Adrenal gland (tissue), 5 donors: Measurements from ENCODE around the gene SP100.

Experiments
- CTCF ChIP-seq, 6 experiments: fragments of 450-650 bp in 4 of 6; fragments of 200-600 bp in 2 of 6; sonication (generic) in 1 of 6; IDR thresholded peaks; 1 replicate in 5 of 6; 2 replicates in 1 of 6; pipeline versions ENCODE4 v1.5.1 to v1.8.0; 2016 to 2021; ENCODE audit warnings: antibody characterized with exemption in 6 of 6, mild to moderate bottlenecking in 2 of 6, moderate library complexity in 1 of 6
- POLR2A ChIP-seq, 2 donors: fragments of 450-650 bp; IDR thresholded peaks; one replicate each; pipeline ENCODE4 v1.6.1; 2017; ENCODE audit warnings: antibody characterized with exemption in 2 of 2, mild to moderate bottlenecking in 2 of 2, moderate library complexity in 1 of 2
- donor health status: DM: no; HTN: no; CAD: no.

- TF ChIP-seq CTCF (IDR thresholded peaks at IDR 0.05) (no peak), POLR2A (IDR thresholded peaks at IDR 0.05) (no peak)
These were observed 126.0 kb downstream of the SP100 start for GRCh38 chr2:230541934-230542380.
